Placental pericyte (primary cell): ENCODE results near the gene GCGR. TPM values are rescaled to one million over a fixed set of nuclear protein-coding genes. Genes with fewer than 3 reads are reported as not detected.

ENCODE experiments used
- total RNA-seq: library from RNA; depleted of rRNA; stranded (reverse); fragments of >200 nt; gene quantifications from 2 replicates; pipeline ENCODE4 v1.2.3, GENCODE V29; 2012

Gene GCGR
- total RNA-seq = not detected in 2 replicates

GRCh38 chr17:81803728-81804558, at the start of gene GCGR:
TSS of gene GCGR (plus strand) at chr17:81804150. CDS start at chr17:81809019, 4,869 bp downstream.

GRCh38 chr17:81833160-81833920, 29.4 kb downstream of the GCGR start, which contains the start of gene MCRIP1:
TSS of gene MCRIP1 (minus strand) at chr17:81833291. CDS start at chr17:81824506, 8,785 bp downstream.

GRCh38 chr17:81834831-81835267, 30.9 kb downstream of the GCGR start, which contains the start of gene PPP1R27:
TSS of gene PPP1R27 (minus strand) at chr17:81835050. CDS start at chr17:81834953, 97 bp downstream.

GRCh38 chr17:81859906-81860755, 56.2 kb downstream of the GCGR start, which contains the start of gene P4HB:
TSS of gene P4HB (minus strand) at chr17:81860535. CDS start at chr17:81860471, 64 bp downstream.

Other genes starting within 250 kb of the GCGR start
- gene NPLOC4, start 167.0 kb upstream of the GCGR start, total RNA-seq = 91.7 and 127 TPM in 2 replicates
- 1.4 and 12.0 TPM in 2 replicates for gene TSPAN10, start 167.0 kb upstream of the GCGR start, total RNA-seq
- not detected in 2 replicates for gene PDE6G, start 147.6 kb upstream of the GCGR start, total RNA-seq
- 21.4 and 22.9 TPM in 2 replicates for gene OXLD1, start 137.5 kb upstream of the GCGR start, total RNA-seq
- gene CCDC137, start 137.4 kb upstream of the GCGR start, total RNA-seq = 8.5 and 8.7 TPM in 2 replicates
- gene ARL16, start 120.4 kb upstream of the GCGR start, total RNA-seq = 20.1 and 33.8 TPM in 2 replicates
- gene HGS, start 120.1 kb upstream of the GCGR start, total RNA-seq = 124 and 173 TPM in 2 replicates
- 14.4 and 23.9 TPM in 2 replicates for gene MRPL12, start 100.8 kb upstream of the GCGR start, total RNA-seq
- 4.2 and 29.5 TPM in 2 replicates for gene SLC25A10, start 91.9 kb upstream of the GCGR start, total RNA-seq
- gene MCRIP1, start 29.1 kb downstream of the GCGR start, total RNA-seq = 82.0 and 100 TPM in 2 replicates
- not detected in 2 replicates for gene PPP1R27, start 30.9 kb downstream of the GCGR start, total RNA-seq
- 1,222 and 4,245 TPM in 2 replicates for gene P4HB, start 56.4 kb downstream of the GCGR start, total RNA-seq
- 139 and 275 TPM in 2 replicates for gene ARHGDIA, start 67.2 kb downstream of the GCGR start, total RNA-seq
- gene ALYREF, start 87.4 kb downstream of the GCGR start, total RNA-seq = 94.3 and 166 TPM in 2 replicates
- 102 and 118 TPM in 2 replicates for gene ANAPC11, start 87.6 kb downstream of the GCGR start, total RNA-seq
- gene NPB, start 98.1 kb downstream of the GCGR start, total RNA-seq = under 0.01 and 0.66 TPM in 2 replicates
- gene PCYT2, start 107.2 kb downstream of the GCGR start, total RNA-seq = 48.7 and 78.1 TPM in 2 replicates
- gene SIRT7, start 114.0 kb downstream of the GCGR start, total RNA-seq = 23.9 and 26.7 TPM in 2 replicates
- 31.6 and 48.1 TPM in 2 replicates for gene MAFG, start 123.6 kb downstream of the GCGR start, total RNA-seq
- gene PYCR1, start 133.2 kb downstream of the GCGR start, total RNA-seq = 99.9 and 225 TPM in 2 replicates
- gene MYADML2, start 143.1 kb downstream of the GCGR start, total RNA-seq = not detected in 2 replicates
- gene NOTUM, start 157.0 kb downstream of the GCGR start, total RNA-seq = 0.29 and 0.66 TPM in 2 replicates
- 31.4 and 38.1 TPM in 2 replicates for gene ASPSCR1, start 173.5 kb downstream of the GCGR start, total RNA-seq
- 22.5 and 48.7 TPM in 2 replicates for gene CENPX, start 218.7 kb downstream of the GCGR start, total RNA-seq
- 14.9 and 30.1 TPM in 2 replicates for gene LRRC45, start 219.2 kb downstream of the GCGR start, total RNA-seq
- gene RAC3, start 227.5 kb downstream of the GCGR start, total RNA-seq = 7.9 and 9.2 TPM in 2 replicates
- gene DCXR, start 233.5 kb downstream of the GCGR start, total RNA-seq = 32.2 and 43.5 TPM in 2 replicates
- gene RFNG, start 247.7 kb downstream of the GCGR start, total RNA-seq = 44.1 and 76.8 TPM in 2 replicates
- gene GPS1, start 247.7 kb downstream of the GCGR start, total RNA-seq = 110 and 187 TPM in 2 replicates